KMS-11 (cell line): ENCODE results near the gene ARHGAP1.

Experiments used
- H2AFZ ChIP-seq: fragments of 200-600 bp; sonication (generic); 2 replicates; pipeline ENCODE4 v1.6.1; 2016; ENCODE audit warnings: antibody characterized with exemption, mixed run types, low read depth
- H3K27ac ChIP-seq: fragments of 200-600 bp; sonication (generic); 2 replicates; pipeline ENCODE4 v1.6.1; 2016; ENCODE audit warnings: mild to moderate bottlenecking, mixed run types
- H3K27me3 ChIP-seq: fragments of 200-600 bp; sonication (generic); 2 replicates; pipeline ENCODE4 v1.6.1; 2017; ENCODE audit warnings: mild to moderate bottlenecking, low read depth, mixed run types, moderate library complexity; ENCODE audit not compliant: insufficient read depth
- H3K36me3 ChIP-seq: fragments of 200-600 bp; sonication (generic); 2 replicates; pipeline ENCODE4 v1.6.1; 2017; ENCODE audit warnings: mild to moderate bottlenecking, mixed run types; ENCODE audit not compliant: insufficient read depth
- H3K4me1 ChIP-seq: fragments of 200-600 bp; sonication (generic); 2 replicates; pipeline ENCODE4 v1.6.1; 2016; ENCODE audit warnings: mild to moderate bottlenecking, low read depth, mixed run types; ENCODE audit not compliant: poor library complexity, severe bottlenecking
- H3K4me2 ChIP-seq: fragments of 200-600 bp; sonication (generic); 2 replicates; pipeline ENCODE4 v1.7.0; 2016; ENCODE audit warnings: mild to moderate bottlenecking, mixed run types
- H3K4me3 ChIP-seq: fragments of 200-600 bp; sonication (generic); IDR thresholded peaks from 2 replicates; pipeline ENCODE4 v1.6.1; 2017; ENCODE audit warnings: low read depth, low read length, mixed read lengths; ENCODE audit not compliant: insufficient read depth
- H3K79me2 ChIP-seq: fragments of 200-600 bp; sonication (generic); 2 replicates; pipeline ENCODE4 v1.6.1; 2016; ENCODE audit warnings: low read depth, mixed run types; ENCODE audit not compliant: insufficient read depth
- H3K9ac ChIP-seq: fragments of 200-600 bp; sonication (generic); 2 replicates; pipeline ENCODE4 v1.6.1; 2016; ENCODE audit warnings: mild to moderate bottlenecking, mixed run types
- H4K20me1 ChIP-seq: fragments of 200-600 bp; sonication (generic); 2 replicates; pipeline ENCODE4 v1.6.1; 2016; ENCODE audit warnings: mild to moderate bottlenecking, mixed run types; ENCODE audit not compliant: insufficient read depth
- CTCF ChIP-seq: fragments of 200-600 bp; sonication (generic); conservative IDR thresholded peaks from 2 replicates; pipeline ENCODE4 v1.6.1; 2017; ENCODE audit warnings: low read depth, mild to moderate bottlenecking, antibody characterized with exemption, low read length, moderate library complexity, mixed read lengths

Gene ARHGAP1

GRCh38 chr11:46632502-46632901 lies 67.9 kb downstream of the ARHGAP1 start:
- Histone ChIP-seq H3K79me2 (no peaks in the 10 kb centered on the region), H3K27me3 (no peaks in the 10 kb centered on the region)
- TF ChIP-seq CTCF, result no peak

GRCh38 chr11:46631676-46632075 lies 68.7 kb downstream of the ARHGAP1 start:
- Histone ChIP-seq H2AFZ (no peak overlapping the region), H3K9ac (no peak overlapping the region), H3K4me3 (no peak overlapping the region), H3K4me1 (peaks cover 5% of the 10 kb centered on the region), H3K27ac (no peak overlapping the region), H4K20me1 (no peaks in the 10 kb centered on the region), H3K4me2 (no peak overlapping the region), H3K79me2 (no peaks in the 10 kb centered on the region), H3K36me3 (0 out of 2 replicates have a peak, but pooled peaks cover 5% of the 10 kb centered on the region), H3K27me3 (no peaks in the 10 kb centered on the region)
- TF ChIP-seq CTCF, result no peak

More at GRCh38 chr11:46632502-46632901, 67.9 kb downstream of the ARHGAP1 start:
- Histone ChIP-seq H2AFZ (no peak overlapping the region), H3K9ac (no peak overlapping the region), H3K4me3 (no peak overlapping the region), H3K4me1 (peaks cover 5% of the 10 kb centered on the region), H3K4me2 (no peak overlapping the region), H3K36me3 (0 out of 2 replicates have a peak, but pooled peaks cover 5% of the 10 kb centered on the region), H4K20me1 (no peaks in the 10 kb centered on the region), H3K27ac (no peak overlapping the region)

- Histone ChIP-seq H3K9ac (no peak overlapping the region), H3K79me2 (no peaks in the 10 kb centered on the region; the same call in 1 of the 2 replicates), H3K4me1 (peaks cover 5% of the 10 kb centered on the region), H3K4me2 (no peak overlapping the region), H3K4me3 (no peak overlapping the region), H3K27me3 (no peaks in the 10 kb centered on the region), H2AFZ (no peak overlapping the region), H3K36me3 (0 out of 2 replicates have a peak, but pooled peaks cover 5% of the 10 kb centered on the region), H3K27ac (no peak overlapping the region), H4K20me1 (no peaks in the 10 kb centered on the region)
- TF ChIP-seq CTCF, result no peak
These were observed 70.2 kb downstream of the ARHGAP1 start for GRCh38 chr11:46630237-46630636.

- no peak overlapping the region for H3K4me2 ChIP-seq
- no peak overlapping the region for H3K27ac ChIP-seq
- 0 out of 2 replicates have a peak, but pooled peaks cover 5% of the 10 kb centered on the region for H3K36me3 ChIP-seq
- no peaks in the 10 kb centered on the region for H4K20me1 ChIP-seq
- no peaks in the 10 kb centered on the region for H3K27me3 ChIP-seq
- no peak for TF ChIP-seq CTCF
- peaks cover 5% of the 10 kb centered on the region for H3K4me1 ChIP-seq
- no peak overlapping the region for H3K9ac ChIP-seq
- H3K4me3 ChIP-seq, result no peak overlapping the region
- H2AFZ ChIP-seq, result no peak overlapping the region
- H3K79me2 ChIP-seq, result no peaks in the 10 kb centered on the region; the same call in 1 of the 2 replicates
These were observed 71.5 kb downstream of the ARHGAP1 start for GRCh38 chr11:46628961-46629360.
